Measurements from ENCODE around the gene DTX1.

DTX1 gene

DNA sequence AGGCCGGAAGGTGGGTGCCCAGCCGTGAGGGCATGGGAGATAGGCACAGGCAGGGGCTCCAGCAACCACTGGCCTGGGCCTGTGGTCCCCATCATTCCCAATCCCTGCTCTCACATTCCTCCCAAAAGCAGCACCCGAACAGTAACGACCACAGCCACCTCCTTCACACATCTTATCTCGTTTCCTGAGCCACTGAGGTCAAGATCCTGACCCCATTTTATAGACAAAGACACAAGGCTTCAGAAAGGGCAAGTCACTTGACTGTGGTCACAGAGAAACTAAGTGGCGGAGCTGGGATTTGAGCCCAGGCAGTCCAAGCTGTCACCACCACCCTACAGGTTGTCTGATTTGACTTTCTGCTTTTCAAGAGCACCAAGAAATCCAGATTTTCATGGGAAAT is 38.9 kb downstream of the DTX1 start:
- no peak for DNase-seq

DNA sequence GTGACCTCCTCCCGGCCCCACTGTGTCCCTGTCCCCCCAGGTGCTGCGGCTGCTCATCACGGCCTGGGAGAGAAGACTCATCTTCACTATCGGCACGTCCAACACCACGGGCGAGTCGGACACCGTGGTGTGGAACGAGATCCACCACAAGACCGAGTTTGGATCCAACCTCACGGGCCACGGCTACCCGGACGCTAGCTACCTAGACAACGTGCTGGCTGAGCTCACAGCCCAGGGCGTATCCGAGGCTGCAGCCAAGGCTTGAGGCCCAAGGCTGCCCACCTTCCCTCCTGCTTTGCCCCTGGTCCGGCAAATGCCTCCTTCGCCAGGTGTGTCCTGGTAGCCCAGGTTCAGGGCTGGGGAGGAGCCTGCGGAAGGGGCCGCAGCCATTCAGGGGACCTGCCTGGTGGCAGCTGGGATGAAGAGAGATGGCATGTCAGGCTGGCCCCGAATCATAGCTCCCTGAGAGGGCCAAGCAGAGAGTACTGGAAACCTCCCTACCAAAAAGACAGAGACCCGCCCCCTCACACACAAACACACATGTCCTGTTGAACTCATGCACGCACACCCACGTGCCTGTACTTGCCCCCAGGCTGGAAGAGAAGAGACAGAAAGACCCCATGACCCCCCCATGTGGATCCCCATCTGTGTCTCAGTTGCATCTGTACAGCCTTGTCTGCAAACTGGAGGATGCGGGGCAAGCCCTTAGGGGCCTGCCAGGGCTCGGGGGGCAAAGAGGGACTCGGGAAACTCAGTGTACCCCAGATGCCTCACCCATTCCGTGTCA is 40.3 kb downstream of the DTX1 start:
- no peak for DNase-seq

DNA sequence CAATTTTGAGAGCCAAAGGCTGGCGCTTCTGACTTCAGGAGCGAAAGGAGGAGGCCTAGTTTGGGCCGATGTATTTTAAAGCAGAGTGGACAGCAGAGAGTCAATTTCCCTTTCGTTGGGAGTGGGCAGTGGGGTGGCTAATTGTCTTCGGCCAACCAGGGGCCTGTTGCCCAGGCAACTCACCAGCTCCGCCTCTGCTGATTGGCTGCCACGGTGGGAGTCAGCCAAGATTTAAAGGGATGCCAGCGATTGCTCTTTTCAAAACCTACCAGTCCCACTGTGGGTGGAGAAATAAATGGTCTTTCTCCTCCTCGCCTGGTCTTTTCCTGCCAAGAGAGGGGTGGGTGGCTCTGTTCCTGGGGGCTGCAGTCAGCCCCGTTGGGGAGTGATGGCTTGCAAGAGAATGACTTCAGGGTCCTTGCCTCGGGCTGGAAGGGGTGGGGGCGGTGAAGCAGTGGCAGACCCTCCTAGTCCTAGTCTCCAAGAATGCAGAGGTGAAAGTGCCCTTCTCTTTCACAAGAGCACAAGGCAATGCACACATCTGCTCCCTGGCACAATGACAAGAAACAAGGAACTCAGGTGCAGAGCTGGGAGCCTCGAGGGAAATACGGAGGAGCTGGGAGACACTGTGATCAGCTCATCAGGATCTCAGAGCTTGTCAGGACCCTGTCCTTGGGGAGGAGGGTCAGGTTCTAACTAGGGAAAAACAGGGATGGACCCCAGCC is 41.3 kb downstream of the DTX1 start:
- DNase-seq: no peak

DNA sequence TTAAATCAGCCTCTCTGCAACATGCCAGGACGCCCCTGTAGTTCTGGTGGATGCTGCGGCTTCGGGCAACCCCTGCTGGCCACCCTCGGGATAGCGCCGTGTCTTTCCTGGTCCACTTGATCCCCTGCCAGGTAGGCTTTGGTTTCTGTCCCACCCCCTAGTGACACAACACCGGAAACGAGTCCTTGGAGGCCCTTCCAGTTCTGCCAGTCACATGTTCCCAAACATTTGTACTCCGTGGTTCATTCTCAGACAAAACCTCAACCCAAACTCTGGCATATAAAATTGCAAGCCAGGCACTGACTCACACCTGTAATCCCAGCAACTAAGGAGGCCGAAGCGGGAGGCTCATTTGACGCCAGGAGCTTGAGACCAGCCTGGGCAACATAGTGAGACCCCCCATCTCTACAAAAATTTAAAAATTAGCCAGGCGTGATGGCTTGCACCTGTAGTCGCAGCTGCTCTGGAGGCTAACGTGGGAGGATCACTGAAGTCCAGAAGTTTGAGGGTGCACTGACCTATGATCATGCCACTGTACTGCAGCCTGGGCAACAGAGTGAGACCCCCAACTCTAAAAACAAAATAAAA is 42.0 kb downstream of the DTX1 start:
- peak; percentile 71 for DNase-seq

DNA sequence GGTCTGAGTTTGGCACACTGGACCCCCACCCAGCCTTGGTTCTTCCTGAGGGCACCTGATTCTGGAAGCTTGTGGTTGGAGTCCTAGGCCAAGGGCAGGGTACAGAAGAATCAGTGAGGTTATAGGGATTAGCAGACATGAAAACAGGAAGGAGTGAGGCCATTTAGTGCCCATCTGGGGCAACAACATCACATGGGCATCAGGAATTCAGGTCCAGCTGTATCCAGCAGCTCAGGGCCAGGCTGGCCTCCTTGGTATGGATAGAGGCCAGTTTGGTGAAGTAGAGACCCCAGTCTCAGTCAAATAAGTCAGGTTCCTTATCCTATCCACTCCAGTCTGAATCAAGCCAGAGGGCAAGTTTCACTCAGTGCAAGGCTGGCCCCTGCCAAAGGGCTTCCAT is 42.8 kb downstream of the DTX1 start:
- DNase-seq: no peak

DNA sequence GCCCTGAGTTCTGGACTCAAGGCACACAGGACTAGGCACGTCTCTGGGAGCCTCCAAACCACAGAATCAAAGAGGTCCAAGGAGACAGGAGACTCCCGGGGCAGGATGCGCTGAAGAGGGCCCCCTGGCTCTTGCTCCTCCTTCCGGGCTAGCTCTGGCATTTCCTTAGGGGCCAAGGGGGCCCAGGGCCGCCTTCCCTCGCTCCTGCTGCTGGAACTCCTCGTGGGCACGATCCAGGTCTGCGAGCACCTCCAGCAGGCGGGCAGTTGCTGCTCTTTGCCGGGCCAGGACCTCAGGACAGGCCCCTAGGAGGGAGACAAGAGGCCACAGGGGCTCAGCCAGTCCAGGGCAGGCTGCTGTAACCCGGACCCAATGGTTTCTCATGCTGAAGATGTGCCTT is 43.2 kb downstream of the DTX1 start:
- no peak for DNase-seq

DNA sequence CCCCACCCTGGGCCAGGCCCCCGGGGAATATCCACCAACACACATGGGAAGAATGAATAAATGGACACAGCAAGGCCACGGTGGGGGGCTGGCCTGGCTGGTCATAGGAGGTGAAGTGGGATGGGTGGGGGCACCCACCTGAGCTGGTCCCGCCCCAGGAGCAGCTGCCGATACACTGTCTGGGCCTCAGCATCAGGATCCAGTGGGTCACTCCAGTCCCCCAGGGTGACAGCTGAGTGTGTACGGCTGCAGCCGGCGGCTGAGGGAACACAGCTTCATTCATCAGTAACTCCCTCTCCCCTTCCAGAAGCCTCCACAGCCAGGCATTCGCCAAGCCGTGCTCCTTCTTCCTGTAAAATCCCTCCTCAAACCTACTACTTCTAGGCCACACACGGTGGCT is 45.2 kb downstream of the DTX1 start:
- DNase-seq: no peak

DNA sequence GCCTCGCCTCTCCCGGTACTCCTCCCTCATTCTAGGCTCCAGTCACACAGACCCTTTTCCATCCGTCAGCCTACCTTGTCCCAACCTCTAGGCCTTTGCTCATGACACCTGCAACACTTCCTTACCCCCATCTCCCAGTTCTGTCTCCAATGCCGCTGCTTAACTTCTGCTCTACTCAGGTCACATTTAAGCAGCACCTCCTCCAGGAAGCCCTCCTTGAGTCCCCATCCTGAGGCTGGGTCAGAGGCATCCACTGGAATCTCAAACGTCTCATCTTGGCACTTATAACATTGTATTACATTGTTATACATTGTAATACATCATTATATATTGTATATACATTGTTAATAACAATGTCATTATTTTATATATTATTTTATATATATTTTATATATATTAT is 46.3 kb downstream of the DTX1 start:
- no peak for DNase-seq

DNA sequence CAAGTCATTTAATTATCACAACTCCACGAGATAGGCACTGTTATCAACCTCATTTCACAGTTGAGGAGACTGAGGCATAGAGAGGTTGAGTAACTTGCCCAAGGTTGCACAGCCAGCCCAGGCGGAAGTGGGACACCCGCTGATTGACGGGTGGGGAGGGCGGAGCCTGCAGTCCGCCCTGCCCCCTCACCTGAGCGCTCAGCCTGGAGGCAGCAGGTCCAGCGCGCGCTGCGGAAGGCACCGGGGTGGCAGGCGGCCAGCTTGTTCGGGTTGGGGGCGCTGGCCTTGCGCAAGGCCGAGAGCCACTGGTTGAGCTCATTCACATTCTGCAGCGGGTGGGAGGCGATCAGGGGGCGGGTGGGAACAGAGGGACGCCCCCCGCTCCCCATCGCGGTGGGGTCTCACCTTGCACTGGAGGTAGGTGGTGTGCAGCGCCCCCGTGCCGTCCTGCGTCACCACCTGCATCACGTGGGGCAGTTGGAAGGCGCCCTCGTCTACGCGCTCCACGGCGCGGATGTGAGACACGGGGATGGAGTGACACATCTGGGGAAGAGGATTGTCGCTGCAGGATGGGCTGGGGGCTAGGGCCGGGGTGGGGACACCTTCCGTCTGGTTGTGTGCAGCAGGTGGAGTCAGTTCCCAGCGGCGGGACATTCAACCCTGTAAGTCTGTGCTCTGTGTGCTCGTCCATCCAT is 47.4 kb downstream of the DTX1 start:
- no peak for DNase-seq

DNA sequence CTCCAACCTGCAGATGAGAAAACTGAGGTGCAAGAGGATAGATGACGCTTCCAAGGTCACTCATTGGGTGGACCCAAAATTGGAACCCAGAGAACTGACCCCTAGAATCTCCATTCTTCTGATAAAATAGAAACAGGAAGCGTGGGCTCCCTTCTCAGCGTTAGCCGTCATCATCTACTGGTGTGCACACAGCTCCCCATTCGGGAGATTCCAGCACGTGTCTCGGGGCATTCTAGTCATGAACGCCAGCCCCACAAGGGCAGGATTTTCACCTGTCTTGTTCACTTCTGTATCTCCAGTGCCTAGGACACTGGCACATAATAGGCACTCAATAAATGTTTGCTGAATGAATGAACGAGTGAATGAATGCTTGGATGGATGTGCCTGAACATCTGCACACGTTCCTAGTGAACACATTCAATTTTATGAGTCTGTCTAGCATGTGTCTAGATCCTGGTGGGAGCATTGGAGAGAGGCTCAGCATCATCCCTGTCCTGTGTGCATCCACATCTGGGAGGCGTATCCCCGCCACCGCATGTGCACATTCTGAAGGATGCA is 48.5 kb downstream of the DTX1 start:
- DNase-seq: no peak

DNA sequence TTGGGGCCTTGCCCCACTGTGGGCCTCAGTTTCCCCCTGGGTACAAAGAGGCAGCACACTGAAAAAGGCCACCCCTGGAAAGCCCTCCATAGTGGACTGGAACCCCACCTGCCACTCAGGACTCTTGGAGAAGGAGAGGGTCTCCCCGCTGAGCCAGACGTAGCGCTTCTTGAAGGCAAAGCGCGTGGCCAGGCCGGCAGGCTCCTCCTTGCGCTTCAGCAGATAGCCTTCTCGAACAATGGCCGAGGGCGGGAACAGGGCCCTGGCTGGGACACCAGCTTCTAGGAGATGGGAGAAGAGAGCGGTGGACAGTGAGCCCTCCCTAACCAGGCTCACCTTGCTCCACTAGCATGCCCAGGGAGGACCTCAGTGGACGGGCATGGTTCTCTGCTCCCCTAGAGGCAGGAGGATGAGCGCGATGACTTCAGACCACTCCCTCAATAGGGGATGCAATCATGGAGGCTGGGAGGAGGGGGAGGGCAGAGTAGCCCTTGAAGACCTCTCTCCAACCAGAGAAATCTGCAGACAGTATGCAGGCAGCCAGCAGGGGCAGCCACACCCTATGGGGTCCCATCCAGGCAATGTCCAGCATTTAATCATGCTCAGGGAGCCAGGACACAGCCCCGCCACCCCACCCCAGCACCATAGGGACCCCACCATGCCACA is 49.2 kb downstream of the DTX1 start:
- no peak for DNase-seq

DNA sequence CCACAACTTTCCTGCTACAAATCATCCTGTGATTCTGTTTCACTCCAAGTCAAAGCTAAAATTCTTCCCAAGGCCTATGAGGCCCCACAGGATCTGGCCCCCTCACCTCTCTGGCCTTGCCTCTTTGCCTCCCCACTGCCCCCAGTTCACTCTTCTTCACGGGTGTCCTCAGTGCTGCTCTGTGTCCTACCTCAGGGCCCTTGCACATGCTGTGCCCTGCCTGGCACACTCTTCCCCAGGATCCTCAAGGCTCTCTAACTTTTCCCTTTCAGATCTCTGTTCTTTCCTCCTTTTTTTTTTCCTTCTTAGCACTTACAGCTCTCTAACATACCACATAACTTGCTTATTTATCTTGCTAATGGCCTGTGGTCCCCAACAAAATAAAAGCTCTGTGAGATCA is 49.8 kb downstream of the DTX1 start:
- no peak for DNase-seq

DNA sequence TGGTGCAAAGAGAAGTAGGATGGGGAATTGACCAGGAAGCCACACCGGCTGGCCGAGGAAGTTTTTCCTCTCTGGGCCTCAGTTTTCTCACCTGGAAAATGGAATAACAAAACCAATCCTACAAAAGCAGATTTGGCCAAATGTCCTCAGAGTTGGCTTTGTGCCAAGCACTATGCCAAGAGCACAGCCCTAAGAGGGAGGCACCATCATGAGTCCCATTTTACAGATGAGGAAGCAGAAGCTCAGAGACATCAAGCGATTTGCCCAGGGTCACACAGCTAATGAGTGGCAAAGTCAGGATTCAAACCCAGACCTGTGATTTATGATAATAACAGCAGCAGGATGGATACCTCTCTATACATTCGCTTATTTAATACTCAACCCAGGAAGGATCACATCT is 51.8 kb downstream of the DTX1 start:
- DNase-seq: no peak

DNA sequence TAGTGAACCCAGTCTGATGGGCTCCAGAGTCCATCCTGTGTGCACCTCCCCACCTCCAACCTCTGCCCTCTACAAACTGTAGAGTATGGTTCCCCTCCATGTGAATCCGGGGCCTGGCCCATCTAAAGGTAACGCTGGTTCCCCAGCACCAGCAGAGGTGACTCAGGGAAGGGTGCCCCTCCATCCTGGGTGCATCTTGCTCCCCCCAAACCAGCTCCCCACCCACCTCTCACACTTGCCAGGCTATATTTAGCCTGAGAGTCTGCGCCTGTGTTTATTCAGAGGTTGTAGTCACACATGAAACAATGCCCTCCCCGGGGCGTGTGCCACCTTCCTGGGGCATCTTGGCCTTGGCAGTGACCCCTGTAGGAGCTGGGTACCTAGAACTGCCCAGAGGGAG is 52.8 kb downstream of the DTX1 start:
- DNase-seq: no peak

DNA sequence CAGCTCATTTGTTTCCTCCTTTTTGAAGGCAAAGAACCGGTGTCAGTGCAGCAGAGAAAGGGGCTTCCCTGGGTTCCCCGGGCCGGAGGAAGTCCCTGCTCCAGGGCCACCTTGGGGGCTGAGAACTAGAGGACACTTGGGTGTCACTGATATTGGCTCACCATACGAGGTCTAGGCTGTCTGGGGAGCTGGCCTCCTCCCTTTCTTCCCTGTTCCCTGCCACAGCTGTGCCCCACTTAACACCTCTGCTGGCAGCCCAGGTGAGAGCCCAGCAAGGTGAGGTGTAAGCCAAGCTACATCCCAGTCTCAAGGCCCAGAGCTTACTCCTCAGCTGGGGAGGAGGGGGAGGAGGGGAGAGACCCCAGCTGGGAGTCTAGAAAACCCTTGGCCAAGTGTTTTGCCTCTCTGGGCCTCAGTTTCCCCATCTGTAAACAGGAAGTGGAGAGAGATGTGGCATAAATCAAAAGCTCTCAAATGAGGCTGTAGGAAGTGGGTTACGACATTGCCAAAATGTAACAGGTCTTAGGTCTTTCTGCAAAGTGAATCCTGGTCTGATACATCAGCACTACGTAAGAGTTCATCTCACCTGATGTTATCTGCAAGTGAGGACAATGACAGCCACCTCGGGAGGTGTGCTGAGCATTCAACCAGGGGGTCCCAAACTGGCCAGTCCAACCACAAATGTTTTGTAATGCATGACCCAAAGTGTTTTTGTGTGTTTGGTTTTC is 53.5 kb downstream of the DTX1 start:
- no peak for DNase-seq

DNA sequence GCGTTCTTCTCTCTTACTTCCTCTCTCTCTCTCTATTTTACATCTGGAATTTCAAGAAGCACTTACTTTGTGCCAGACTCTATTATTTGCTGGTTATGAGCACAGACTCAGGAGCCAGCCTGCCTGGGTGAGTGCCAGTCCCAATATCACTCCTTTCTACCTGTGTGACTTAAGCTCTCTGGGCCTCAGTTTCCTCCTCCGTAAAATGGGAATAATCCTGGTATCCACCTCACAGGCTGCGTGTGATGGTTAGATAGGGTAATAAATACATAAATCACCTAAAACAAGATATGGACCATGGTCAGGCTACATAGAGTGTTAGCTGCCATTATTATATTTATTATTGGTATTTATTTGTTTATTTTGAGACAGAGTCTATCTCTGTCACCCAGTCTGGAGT is 54.7 kb downstream of the DTX1 start:
- DNase-seq: no peak

DNA sequence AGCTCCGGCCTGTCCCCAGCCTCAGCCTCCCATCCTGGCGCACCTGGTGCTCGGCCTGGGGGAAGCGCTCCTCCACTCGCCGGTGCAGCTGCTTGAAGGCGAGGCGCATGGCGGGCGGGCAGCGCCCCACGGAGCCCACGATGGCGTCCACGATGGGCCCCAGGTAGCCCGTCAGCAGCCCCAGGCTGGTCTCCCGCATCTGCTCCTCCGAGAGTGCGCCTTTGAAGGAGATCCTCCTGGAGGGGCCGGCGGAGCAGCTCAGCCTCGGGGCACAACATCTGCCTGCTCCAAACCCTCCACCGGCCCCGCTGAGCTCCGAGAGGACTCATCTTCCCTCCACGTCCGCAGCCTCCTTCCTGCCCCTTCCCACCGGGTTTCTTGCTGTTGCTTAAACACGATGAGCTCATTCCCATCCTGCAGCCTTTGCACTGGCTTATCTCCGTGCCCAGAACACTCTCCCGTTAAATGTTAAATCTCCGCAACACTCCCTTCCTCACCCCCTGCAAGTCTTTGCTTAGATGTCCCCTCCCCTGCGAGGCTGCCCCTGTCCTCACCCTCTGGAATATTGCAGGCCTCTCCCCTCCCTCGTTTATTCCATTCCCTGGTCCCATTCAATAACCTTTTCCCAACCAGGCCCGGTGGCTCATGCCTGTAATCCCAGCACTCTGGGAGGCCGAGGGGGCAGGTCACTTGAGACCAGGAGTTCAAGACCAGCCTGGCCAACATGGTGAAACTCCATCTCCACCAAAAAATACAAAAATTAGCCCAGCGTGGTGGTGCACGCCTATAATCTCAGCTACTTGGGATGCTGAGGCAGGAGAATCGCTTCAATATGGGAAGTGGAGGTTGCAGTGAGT is 55.7 kb downstream of the DTX1 start:
- no peak for DNase-seq

DNA sequence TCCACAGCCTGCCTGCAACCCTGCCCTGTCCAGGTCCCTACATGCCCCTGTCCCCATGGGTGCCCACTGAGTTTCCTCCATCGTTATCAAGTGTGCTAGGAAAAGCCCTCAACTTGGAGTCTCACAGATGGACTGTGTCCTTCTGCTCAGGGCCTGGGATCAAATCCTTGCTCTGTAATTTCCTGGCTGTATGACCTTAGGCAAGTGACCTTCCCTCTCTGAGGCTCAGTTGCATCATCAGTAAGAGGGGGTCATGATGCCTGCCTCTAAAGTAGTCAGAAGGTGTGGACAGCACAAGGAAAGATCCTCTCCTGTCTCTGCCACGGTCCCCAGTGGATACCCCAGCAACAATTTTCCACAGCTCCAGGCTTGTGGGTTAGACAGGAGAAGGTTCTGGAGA is 56.9 kb downstream of the DTX1 start:
- DNase-seq: no peak

DNA sequence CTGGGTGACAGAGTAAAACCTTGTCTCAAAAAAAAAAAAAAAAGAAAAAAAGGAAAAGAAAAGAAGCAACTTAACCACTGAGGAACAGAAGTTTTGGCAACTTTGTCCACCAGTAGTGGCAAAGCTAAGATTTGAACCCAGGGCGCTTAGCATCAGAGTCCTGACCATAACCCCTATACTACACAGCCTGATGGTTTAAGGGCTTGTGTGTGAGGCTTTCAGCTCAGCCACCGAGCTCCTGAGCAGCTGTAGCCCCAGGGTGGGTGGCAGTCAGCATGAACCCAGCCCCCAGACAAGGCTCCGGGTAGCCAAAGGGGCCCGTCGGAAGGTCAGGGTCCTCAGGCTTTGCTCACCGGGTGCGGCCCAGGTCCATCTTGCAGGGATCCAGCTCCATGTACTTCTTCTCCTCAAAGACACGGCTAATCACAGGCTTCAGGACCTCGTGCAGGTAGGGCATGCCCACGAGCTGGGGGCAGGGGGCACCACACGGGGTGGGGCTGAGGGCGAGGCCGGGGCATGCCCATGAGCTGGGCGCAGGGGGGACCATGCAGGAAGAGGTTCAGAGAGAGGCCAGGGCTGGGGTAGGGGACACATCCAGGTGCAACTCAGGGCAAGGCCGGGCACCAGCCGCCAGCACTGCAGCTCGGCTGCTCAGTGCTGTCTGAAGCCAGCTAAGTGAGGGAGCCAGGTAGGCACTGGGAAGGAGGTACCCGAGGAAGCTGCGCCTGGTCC is 58.1 kb downstream of the DTX1 start:
- DNase-seq: no peak

DNA sequence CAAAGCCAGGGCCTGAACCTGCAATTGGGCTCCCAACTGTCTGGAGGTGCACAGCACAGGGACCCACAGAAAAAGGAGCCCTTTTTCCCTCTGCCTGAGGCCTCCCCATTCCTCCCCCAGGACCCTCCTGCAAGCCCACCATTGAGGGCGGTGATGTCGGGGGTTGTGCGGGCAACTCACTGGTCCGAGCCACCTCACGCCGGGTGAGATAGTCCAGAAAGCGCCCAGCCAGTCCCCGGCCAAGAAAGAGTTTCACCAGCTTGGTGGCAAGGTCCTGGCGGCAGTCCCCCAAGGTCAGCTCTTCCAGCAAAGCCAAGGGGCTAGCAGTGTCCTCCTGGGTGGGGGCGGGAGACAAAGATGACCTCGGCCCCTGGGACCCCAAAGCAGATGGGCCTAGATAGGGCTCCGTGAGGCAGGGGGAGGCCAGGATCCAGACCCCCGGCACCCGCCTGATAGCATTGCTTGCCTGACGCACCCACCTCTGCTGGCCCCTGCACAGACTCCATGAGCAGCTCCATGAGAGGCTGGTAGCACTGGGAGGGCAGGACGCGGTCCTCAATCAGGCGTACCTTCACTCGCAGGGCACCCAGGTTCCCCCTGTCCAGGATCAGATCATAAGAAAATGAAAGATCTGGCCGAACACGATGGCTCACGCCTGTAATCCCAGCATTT is 59.1 kb downstream of the DTX1 start:
- no peak for DNase-seq
